Endothelial cell of umbilical vein (primary cell): ENCODE measurements around the gene MYO6. TPM values are rescaled to one million over a fixed set of nuclear protein-coding genes. Genes with fewer than 3 reads are reported as not detected.

Source experiments
- BruUV-seq: library from RNA; stranded (reverse); fragments of 400-500 nt; replicated peaks from 2 replicates; lab custom pipeline; 2021; lab: Mats Ljungman, UMichigan
- CTCF ChIA-PET: fragments of 300-600, 350-600 bp; sonication (Branson Sonifier 250); formaldehyde crosslinking; loops from one replicate; lab custom pipeline; 2021; ENCODE audit warnings: antibody characterized with exemption, inconsistent platforms; lab: Charles Lee
- POLR2A ChIA-PET: fragments of 300-600, 350-600 bp; sonication (Branson Sonifier 250); formaldehyde crosslinking; loops from one replicate; lab custom pipeline; 2021; ENCODE audit warnings: antibody characterized with exemption, inconsistent platforms; lab: Charles Lee
- DNase-seq: peaks from one replicate; pipeline ENCODE4 v3.0.0-alpha.2; 2011; ENCODE audit warnings: low read depth, low spot score
- FAIRE-seq: peaks from 2 replicates; lab custom pipeline; 2011; peaks lifted over from hg19 to GRCh38; lab: Jason Lieb, UNC
- H2AFZ ChIP-seq: 2 replicates; pipeline ENCODE4 v1.6.0; 2012; ENCODE audit warnings: low read depth, low read length, control low read depth, inconsistent platforms
- H3K27ac ChIP-seq: 2 replicates; pipeline ENCODE4 v1.5.1; 2011; ENCODE audit warnings: low read depth, mild to moderate bottlenecking, control low read depth, low read length, moderate library complexity; ENCODE audit not compliant: insufficient read depth
- H3K27me3 ChIP-seq, 2 experiments: 2 replicates each; pipeline versions ENCODE4 v1.6.0 to v1.6.1; 2011; ENCODE audit warnings: low read length in 2 of 2, mixed read lengths in 1 of 2; ENCODE audit not compliant: control insufficient read depth in 2 of 2, insufficient read depth in 2 of 2
- H3K36me3 ChIP-seq, 2 experiments: 2 replicates in 1 of 2; 3 replicates in 1 of 2; pipeline ENCODE4 v1.5.1; 2011; ENCODE audit warnings: low read length in 2 of 2, mild to moderate bottlenecking in 1 of 2, moderate library complexity in 1 of 2; ENCODE audit not compliant: control insufficient read depth in 2 of 2, insufficient read depth in 2 of 2; ENCODE audit errors: extremely low read depth in 1 of 2
- H3K4me1 ChIP-seq: 3 replicates; pipeline ENCODE4 v1.5.1; 2011; ENCODE audit warnings: mild to moderate bottlenecking, low read length; ENCODE audit not compliant: control insufficient read depth, insufficient read depth; ENCODE audit errors: extremely low read depth
- H3K4me2 ChIP-seq: 2 replicates; pipeline ENCODE4 v1.6.1; 2011; ENCODE audit warnings: low read length, control low read depth, mixed read lengths; ENCODE audit not compliant: insufficient read depth
- H3K4me3 ChIP-seq, 3 experiments: fragments of 200-600 bp in 1 of 3; sonication (generic), shearing (Covaris generic) in 1 of 3; replicated peaks in 1 of 3; 2 replicates each; pipeline ENCODE4 v1.5.1; 2011 to 2016; ENCODE audit warnings: control low read depth in 3 of 3, low read length in 3 of 3, mild to moderate bottlenecking in 2 of 3, inconsistent platforms in 1 of 3, low read depth in 1 of 3, moderate library complexity in 1 of 3; ENCODE audit not compliant: insufficient read depth in 1 of 3
- H3K79me2 ChIP-seq: 2 replicates; pipeline ENCODE4 v1.6.0; 2012; ENCODE audit warnings: low read length, inconsistent platforms; ENCODE audit not compliant: control insufficient read depth, insufficient read depth
- H3K9ac ChIP-seq: replicated peaks from 2 replicates; pipeline ENCODE3; 2011; ENCODE audit warnings: low read length, control low read depth; ENCODE audit not compliant: insufficient read depth; ENCODE audit errors: extremely low read depth
- H3K9me1 ChIP-seq: replicated peaks from 3 replicates; pipeline ENCODE4 v1.6.0; 2011; ENCODE audit warnings: mild to moderate bottlenecking, low read length; ENCODE audit not compliant: control insufficient read depth, insufficient read depth; ENCODE audit errors: extremely low read depth
- H3K9me3 ChIP-seq: replicated peaks from 2 replicates; pipeline ENCODE4 v1.5.1; 2012; ENCODE audit warnings: low read length, inconsistent platforms; ENCODE audit not compliant: control insufficient read depth, insufficient read depth
- H4K20me1 ChIP-seq: replicated peaks from 2 replicates; pipeline ENCODE3; 2011; ENCODE audit warnings: mild to moderate bottlenecking, low read length; ENCODE audit not compliant: control insufficient read depth, insufficient read depth; ENCODE audit errors: extremely low read depth
- CTCF ChIP-seq, 2 donors: IDR thresholded peaks; 1 replicate in 1 of 2; 2 replicates in 1 of 2; pipeline ENCODE4 v1.5.1; 2011; ENCODE audit warnings: low read length in 2 of 2, mild to moderate bottlenecking in 2 of 2, moderate library complexity in 2 of 2, control low read depth in 1 of 2, inconsistent platforms in 1 of 2, low read depth in 1 of 2; ENCODE audit not compliant: insufficient read depth in 1 of 2; ENCODE audit errors: extremely low read depth in 1 of 2
- EZH2 ChIP-seq: IDR thresholded peaks from 2 replicates; pipeline ENCODE4 v1.6.1; 2012; ENCODE audit warnings: borderline replicate concordance, low read depth, mild to moderate bottlenecking, moderate library complexity, low read length, inconsistent platforms; ENCODE audit not compliant: severe bottlenecking
- FOS ChIP-seq: IDR thresholded peaks from 2 replicates; pipeline ENCODE4 v1.6.1; 2011; ENCODE audit warnings: mild to moderate bottlenecking, low read length, moderate library complexity, borderline replicate concordance; ENCODE audit not compliant: insufficient read depth
- GATA2 ChIP-seq: IDR thresholded peaks from 2 replicates; pipeline ENCODE4 v1.7.0; 2011; ENCODE audit warnings: low read depth, mild to moderate bottlenecking, moderate library complexity, mixed read lengths, low read length; ENCODE audit not compliant: insufficient read length, insufficient read depth
- MYC ChIP-seq: IDR thresholded peaks from one replicate; pipeline ENCODE4 v1.6.1; 2011; ENCODE audit warnings: mild to moderate bottlenecking, low read depth, low read length
- POLR2AphosphoS5 ChIP-seq: IDR thresholded peaks from 2 replicates; pipeline ENCODE4 v1.6.1; 2012; ENCODE audit warnings: low read depth, mild to moderate bottlenecking, control low read depth, low read length, moderate library complexity; ENCODE audit not compliant: insufficient read depth
- dilution Hi-C: fragments of 300-500 bp; cut with MboI; formaldehyde crosslinking; loops from one replicate; pipeline ENCODE4 v1.15.0; 2019; ENCODE audit warnings: low sequenced_read_pairs; ENCODE audit not compliant: extremely low pct_ligation_motif_present
- intact Hi-C: fragments of 100-400 bp; cut with micrococcal nuclease; formaldehyde crosslinking; loops from one replicate; pipeline ENCODE4 v1.10.0; 2022
- polyA plus RNA-seq, 4 experiments: library from polyadenylated mRNA; depleted of rRNA in 3 of 4; stranded (reverse) in 3 of 4; unstranded in 1 of 4; fragments of >200 nt; gene quantifications; 2 replicates each; pipeline versions ENCODE4 v1.2.1 to v1.2.3, GENCODE V29; 2011 to 2012; ENCODE audit warnings: missing spikeins in 1 of 4
- total RNA-seq: library from RNA; stranded (reverse); gene quantifications from 2 replicates; pipeline ENCODE4 v1.2.3, GENCODE V29; 2021

MYO6 gene
- total and polyA plus RNA-seq, 2 donors (not counting 3 experiments of a cell fraction or from before 2014, with no cell fraction given), result 15.5 to 68.0 TPM

- no peaks in the 10 kb centered on the region for H3K9me3 ChIP-seq
- H4K20me1 ChIP-seq, result no peaks in the 10 kb centered on the region
- BruUV-seq, result no TSS peak
- no peaks in the 10 kb centered on the region for H3K36me3 ChIP-seq
- no peak overlapping the region for H3K9ac ChIP-seq
- no peaks in the 10 kb centered on the region for H3K9me1 ChIP-seq
- H3K27me3 ChIP-seq, result no peaks in the 10 kb centered on the region
- POLR2A ChIA-PET, result no interaction called here
- no peaks in the 10 kb centered on the region for H3K79me2 ChIP-seq
- no peak overlapping the region for H3K27ac ChIP-seq
- dilution Hi-C loops (no loop called here), intact Hi-C loops (no loop called here)
- no peak for TF ChIP-seq MYC
- TF ChIP-seq EZH2, result no peak
- TF ChIP-seq CTCF (IDR thresholded peaks at IDR 0.05; ENCODE audit: extremely low read depth in 1 of 2, insufficient read depth in 1 of 2, low read depth in 1 of 2, low read length in 2 of 2), result no peak
- TF ChIP-seq FOS, result no peak
- no peak for TF ChIP-seq POLR2AphosphoS5
- TF ChIP-seq GATA2, result no peak
- DNase-seq, result no peak
- H2AFZ ChIP-seq, result no peak overlapping the region
- H3K4me3 ChIP-seq, result no peak overlapping the region
- no peak overlapping the region for H3K4me2 ChIP-seq
- no peak for FAIRE-seq
- H3K4me1 ChIP-seq, result peaks cover 4% of the 10 kb centered on the region
- CTCF ChIA-PET, result interaction anchor here (1.5 to 4.2 kb wide), 2 partner anchors 21 to 38 kb away, joined by 6 to 31 read pairs; no protein-coding TSS in a partner anchor
These were observed 182.1 kb downstream of the MYO6 start for GRCh38 chr6:75931011-75931680.
